HG03060 (cell line): ENCODE results near the gene ROBO1.
"Not testable (repeated sequence)": the region's sequence is repeated elsewhere in the genome, so short reads cannot be mapped to it uniquely, and the experiment has no call there.

Source experiments
- ATAC-seq: cut with Tn5 transposase; IDR thresholded peaks from one replicate; pipeline ENCODE4 v1.9.1; 2021; ENCODE audit warnings: low read depth, moderate number of reproducible peaks; ENCODE audit not compliant: unreplicated experiment

ROBO1 gene

DNA sequence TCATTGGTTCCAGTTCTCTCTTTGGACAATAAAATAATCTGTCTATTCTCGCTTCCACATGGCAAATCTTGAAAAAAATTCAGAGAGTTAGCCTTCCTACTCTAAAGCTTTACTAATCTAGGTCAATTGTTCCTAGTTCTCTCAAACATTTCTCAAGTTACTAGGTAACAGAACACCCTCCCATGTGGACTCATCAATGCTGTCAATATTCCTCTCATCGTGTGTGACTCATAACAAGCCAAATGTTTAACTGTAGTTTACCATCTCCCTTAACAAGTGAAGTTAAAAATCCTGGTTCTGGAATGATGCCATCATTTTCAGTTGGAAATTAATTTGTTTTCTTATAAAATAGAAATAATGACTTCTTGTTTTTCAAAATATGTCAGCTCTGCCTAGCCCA lies 438.6 kb downstream of the ROBO1 start:
- ATAC-seq: no peak

DNA sequence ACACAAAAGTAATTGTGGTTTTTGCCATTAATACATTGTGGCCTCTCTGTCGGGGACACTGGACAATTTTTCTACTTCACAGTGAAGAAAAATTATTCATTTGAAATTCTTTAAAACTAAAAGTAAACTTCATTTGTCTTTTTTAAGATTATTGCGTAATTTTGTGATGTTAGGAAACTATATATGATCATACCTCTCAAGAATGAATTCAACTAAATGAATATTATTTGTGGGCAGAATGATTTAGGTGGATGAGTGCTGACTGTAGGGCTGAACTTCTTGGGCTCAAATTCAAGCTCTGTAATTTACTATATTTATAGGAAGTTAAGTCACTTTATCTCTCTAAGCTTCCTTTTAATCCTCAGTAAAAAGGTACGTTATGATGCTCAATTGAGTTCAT lies 441.2 kb downstream of the ROBO1 start:
- no peak for ATAC-seq

- not testable (repeated sequence) for ATAC-seq
Measured at GRCh38 chr3:79325833-79326383, 441.9 kb downstream of the ROBO1 start.

- no peak for ATAC-seq
Measured at GRCh38 chr3:79317551-79318518, 450.0 kb downstream of the ROBO1 start.

- ATAC-seq: no peak
Measured at GRCh38 chr3:79314962-79315361, 452.8 kb downstream of the ROBO1 start.

DNA sequence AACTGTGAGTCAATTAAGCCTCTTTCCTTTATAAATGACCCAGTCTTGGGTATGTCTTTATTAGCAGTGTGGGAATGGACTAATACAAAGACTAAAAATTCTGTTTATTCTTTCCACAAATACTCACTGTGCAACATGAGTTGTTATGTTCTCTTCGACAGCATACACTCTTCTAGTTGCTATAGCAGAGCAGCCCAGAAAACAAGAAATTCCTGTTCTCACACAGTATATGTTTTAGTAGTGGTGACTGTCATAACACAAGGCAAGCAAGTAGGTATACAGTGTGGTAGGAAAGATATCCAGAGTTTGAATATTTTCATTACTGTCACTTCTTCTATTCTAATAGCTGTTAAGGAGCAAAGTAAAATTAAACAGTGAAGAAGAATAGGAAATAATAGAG lies 453.3 kb downstream of the ROBO1 start:
- ATAC-seq: no peak

DNA sequence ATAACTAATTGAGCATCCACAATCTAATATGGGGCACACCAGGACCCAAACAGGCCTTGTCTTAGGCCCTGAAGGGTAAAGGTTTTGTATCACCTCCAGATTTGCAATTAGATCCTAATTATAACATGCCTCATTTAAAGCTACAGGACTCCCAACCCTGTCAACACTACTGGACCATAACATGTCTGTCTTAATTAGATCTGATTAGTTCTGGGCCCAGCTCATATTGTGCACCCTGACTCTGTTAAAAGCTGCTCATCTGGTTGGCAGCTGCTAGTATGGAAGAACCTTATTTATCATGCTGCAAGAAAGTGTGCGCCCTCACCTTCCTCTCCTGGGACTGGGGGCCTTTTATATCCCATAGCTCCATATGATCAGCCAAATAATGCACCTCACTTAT lies 457.8 kb downstream of the ROBO1 start:
- no peak for ATAC-seq

DNA sequence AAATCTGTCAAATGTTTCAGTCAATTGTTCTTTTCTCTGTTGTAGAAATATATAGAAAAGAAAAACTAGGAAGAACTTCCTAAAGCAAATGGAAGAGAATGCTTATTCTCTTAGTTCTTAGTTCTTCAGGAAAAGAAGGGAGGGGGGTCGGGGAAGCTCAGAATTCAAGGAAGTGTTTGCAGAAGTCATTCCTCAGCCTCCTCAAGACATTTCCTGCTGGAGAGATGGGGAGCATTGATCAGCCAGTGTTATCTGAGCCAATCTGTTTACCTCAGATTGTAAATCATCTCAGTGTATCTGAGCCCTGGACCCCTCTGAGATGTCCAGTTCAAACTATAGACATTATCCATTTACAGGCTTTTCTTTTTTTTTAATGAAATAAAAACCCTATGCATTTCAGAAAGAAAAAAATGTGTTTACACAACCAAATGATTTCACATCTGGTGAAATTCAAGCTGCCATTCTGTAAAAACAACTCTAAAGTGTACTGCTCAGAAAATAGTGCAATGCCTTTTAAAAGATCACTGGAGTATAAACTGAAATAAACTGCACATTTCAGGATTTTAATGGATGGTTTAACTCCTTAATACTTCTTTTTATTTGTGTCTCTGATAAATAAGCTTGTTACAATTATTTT lies 460.7 kb downstream of the ROBO1 start:
- ATAC-seq: no peak

DNA sequence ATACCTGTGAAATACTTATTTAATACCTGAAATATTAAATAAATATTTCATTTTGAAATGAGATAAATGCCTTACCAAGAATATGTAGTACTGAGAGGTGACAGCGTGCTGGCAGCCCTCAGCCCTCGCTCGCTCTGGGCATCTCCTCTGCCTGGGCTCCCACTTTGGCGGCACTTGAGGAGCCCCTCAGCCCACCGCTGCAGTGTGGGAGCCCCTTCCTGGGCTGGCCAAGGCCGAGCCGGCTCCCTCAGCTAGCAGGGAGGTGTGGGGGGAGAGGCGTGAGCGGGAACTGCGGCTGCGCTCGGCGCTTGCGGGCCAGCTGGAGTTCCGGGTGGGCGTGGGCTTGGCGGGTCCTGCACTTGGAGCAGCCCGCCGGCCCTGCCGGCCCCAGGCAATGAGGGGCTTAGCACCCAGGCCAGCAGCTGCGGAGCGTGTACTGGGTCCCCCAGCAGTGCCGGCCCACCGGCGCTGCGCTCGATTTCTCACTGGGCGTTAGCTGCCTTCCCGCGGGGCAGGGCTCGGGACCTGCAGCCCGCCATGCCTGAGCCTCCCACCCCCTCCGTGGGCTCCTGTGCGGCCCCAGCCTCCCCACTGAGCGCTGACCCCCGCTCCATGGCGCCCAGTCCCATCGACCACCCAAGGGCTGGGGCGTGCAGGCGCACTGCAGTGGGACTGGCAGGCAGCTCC lies 467.7 kb downstream of the ROBO1 start:
- not testable (repeated sequence) for ATAC-seq

GRCh38 chr3:79297245-79297960 lies 470.4 kb downstream of the ROBO1 start:
- ATAC-seq: no peak

DNA sequence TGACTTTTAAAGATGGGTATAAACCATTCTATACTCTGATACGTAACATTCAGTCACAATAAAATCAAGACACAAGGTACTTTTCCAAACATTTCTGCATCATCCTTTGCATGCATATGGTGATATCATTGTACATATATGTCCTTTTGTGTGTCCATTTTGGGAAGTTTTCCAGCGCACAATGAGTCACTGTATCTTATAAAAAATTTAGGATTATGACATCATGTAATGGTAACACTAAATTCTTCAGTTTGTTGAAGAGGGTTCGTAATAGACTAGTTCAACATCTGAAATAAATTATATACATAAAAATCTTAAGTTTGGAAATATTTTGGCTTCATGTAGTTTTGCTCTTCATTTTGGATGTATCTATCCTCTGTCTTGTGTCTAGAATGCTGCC lies 480.9 kb downstream of the ROBO1 start:
- no peak for ATAC-seq

GRCh38 chr3:79285871-79286270 lies 481.9 kb downstream of the ROBO1 start:
- no peak for ATAC-seq

- ATAC-seq: no peak
Measured at GRCh38 chr3:79285380-79285779, 482.4 kb downstream of the ROBO1 start.

- ATAC-seq: no peak
Measured at GRCh38 chr3:79284781-79285180, 483.0 kb downstream of the ROBO1 start.

- no peak for ATAC-seq
Measured at GRCh38 chr3:79278681-79279080, 489.1 kb downstream of the ROBO1 start.

- no peak for ATAC-seq
Measured at GRCh38 chr3:79268422-79268821, 499.4 kb downstream of the ROBO1 start.

DNA sequence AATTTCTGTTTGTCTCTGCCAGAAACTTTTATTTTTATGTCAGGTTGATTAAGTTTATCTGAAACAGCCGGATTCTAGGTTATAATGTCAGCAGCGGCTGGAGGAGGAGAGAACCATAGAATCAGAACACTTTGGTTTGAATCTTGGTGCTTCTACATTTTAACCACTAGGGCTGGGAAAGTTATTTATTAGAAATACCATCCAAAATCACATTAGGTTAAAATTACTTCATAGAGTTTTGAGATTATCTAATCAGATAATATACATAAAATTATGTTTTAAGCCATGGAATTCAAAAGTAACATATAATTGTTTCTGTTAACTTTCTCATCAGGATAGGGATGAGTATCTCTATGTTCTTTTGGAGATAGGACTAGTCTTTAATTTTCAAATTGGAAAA lies 502.9 kb downstream of the ROBO1 start:
- no peak for ATAC-seq

GRCh38 chr3:79263423-79263822 lies 504.4 kb downstream of the ROBO1 start:
- ATAC-seq: no peak

- ATAC-seq: no peak
Measured at GRCh38 chr3:79258479-79258878, 509.3 kb downstream of the ROBO1 start.

DNA sequence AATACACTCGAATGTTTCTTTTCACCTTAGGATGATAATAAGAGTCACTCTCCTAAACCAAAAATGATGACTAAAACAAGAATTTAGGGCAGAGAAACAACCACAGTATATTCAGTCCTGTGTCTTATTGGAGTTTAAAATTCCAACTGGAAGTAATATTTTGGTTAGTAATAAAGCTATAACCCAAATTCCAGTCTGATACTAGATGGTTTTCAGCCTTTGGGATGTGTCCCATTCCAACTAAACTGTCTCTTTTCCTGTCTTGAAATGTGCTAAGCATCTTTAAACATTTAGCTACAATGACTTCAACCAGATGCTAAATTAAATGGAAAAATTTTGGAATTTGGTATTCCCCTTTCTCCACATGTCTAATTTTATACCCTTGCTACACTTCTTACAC lies 510.0 kb downstream of the ROBO1 start:
- ATAC-seq: no peak
